HepG2 (cell line): ENCODE data around the gene XPR1. TPM values are rescaled to one million over a fixed set of nuclear protein-coding genes. Genes with fewer than 3 reads are reported as not detected.

ENCODE experiments used
- ATAC-seq: fragments of 200-7000 bp; cut with Tn5 transposase; 3 replicates; pipeline ENCODE4 v1.9.1; 2020; ENCODE audit warnings: mild to moderate bottlenecking, moderate library complexity
- BruUV-seq: library from RNA; stranded (reverse); fragments of 400-500 nt; replicated peaks from 2 replicates; lab custom pipeline; 2021; lab: Mats Ljungman, UMichigan
- CTCF ChIA-PET: fragments of 300-600 bp; formaldehyde crosslinking; extraction: SDS; loops from one replicate; lab custom pipeline; 2021; ENCODE audit warnings: low total read pairs, inconsistent platforms, low intra/inter-chr PET ratio; lab: Yijun Ruan, JAX
- POLR2A ChIA-PET: fragments of 350-600 bp; sonication (Branson Sonifier 250); formaldehyde crosslinking; loops from one replicate; lab custom pipeline; 2020; ENCODE audit warnings: antibody characterized with exemption, inconsistent platforms; lab: Yijun Ruan, JAX
- DNase-seq: peaks from one replicate; pipeline ENCODE4 v3.0.0-alpha.2; 2015; ENCODE audit warnings: low spot score
- FAIRE-seq: peaks from 3 replicates; lab custom pipeline; 2011; peaks lifted over from hg19 to GRCh38; lab: Jason Lieb, UNC
- H2AFZ ChIP-seq: one replicate; pipeline ENCODE4 v1.6.1; 2011; ENCODE audit warnings: low read length, inconsistent platforms
- H3K27ac ChIP-seq: fragments of 300-600 bp; 3 replicates; pipeline ENCODE4 v1.8.0; 2011; ENCODE audit warnings: mixed run types, mild to moderate bottlenecking, mixed read lengths, low read length, inconsistent platforms; ENCODE audit not compliant: insufficient read depth; ENCODE audit errors: extremely low read length
- H3K27me3 ChIP-seq, 2 experiments: fragments of 200-600 bp in 1 of 2; 2 replicates in 1 of 2; 3 replicates in 1 of 2; pipeline versions ENCODE4 v1.6.0 to v1.8.0; 2011; ENCODE audit warnings: low read length in 2 of 2, mild to moderate bottlenecking in 2 of 2, moderate library complexity in 2 of 2, inconsistent platforms in 1 of 2; ENCODE audit not compliant: insufficient read depth in 2 of 2, control insufficient read depth in 1 of 2
- H3K36me3 ChIP-seq, 2 experiments: fragments of 200-600 bp in 1 of 2; replicated peaks in 1 of 2; 2 replicates in 1 of 2; 3 replicates in 1 of 2; pipeline versions ENCODE4 v1.5.1 to v1.8.0; 2011; ENCODE audit warnings: low read length in 2 of 2, inconsistent platforms in 1 of 2; ENCODE audit not compliant: insufficient read depth in 2 of 2, control insufficient read depth in 1 of 2
- H3K4me1 ChIP-seq: 2 replicates; pipeline ENCODE4 v1.5.1; 2012; ENCODE audit warnings: low read length, inconsistent platforms; ENCODE audit not compliant: insufficient read depth
- H3K4me2 ChIP-seq: 2 replicates; pipeline ENCODE4 v1.6.0; 2011; ENCODE audit warnings: low read depth, low read length, inconsistent platforms
- H3K4me3 ChIP-seq, 3 experiments: fragments of 200-600 bp in 1 of 3; sonication (generic), shearing (Covaris generic) in 1 of 3; replicated peaks in 1 of 3; 2 replicates each; pipeline ENCODE4 v1.5.1; 2011 to 2016; ENCODE audit warnings: low read length in 3 of 3, inconsistent platforms in 2 of 3, low read depth in 2 of 3, mild to moderate bottlenecking in 2 of 3, control low read depth in 1 of 3, mixed read lengths in 1 of 3; ENCODE audit not compliant: insufficient read depth in 1 of 3
- H3K79me2 ChIP-seq: one replicate; pipeline ENCODE4 v1.6.1; 2011; ENCODE audit warnings: low read length, inconsistent platforms; ENCODE audit not compliant: insufficient read depth
- H3K9ac ChIP-seq: 2 replicates; pipeline ENCODE4 v1.6.0; 2011; ENCODE audit warnings: mild to moderate bottlenecking, low read depth, low read length, inconsistent platforms; ENCODE audit not compliant: insufficient read depth
- H3K9me3 ChIP-seq: 2 replicates; pipeline ENCODE4 v1.5.1; 2012; ENCODE audit warnings: mild to moderate bottlenecking, low read length
- H4K20me1 ChIP-seq: 2 replicates; pipeline ENCODE4 v1.6.0; 2011; ENCODE audit warnings: inconsistent platforms, mild to moderate bottlenecking, low read length, moderate library complexity; ENCODE audit not compliant: insufficient read depth
- PPARG ChIP-seq: conservative IDR thresholded peaks from 2 replicates; pipeline ENCODE4 v1.6.1; 2016; ENCODE audit warnings: missing biosample characterization, missing genetic modification reagents
- RARG ChIP-seq: sonication (generic); formaldehyde crosslinking; IDR thresholded peaks from 2 replicates; pipeline ENCODE4 v1.4.0; 2020; ENCODE audit warnings: low read depth, mild to moderate bottlenecking, missing genetic modification reagents
- SATB2 ChIP-seq: sonication (generic); formaldehyde crosslinking; IDR thresholded peaks from 2 replicates; pipeline ENCODE4 v1.5.0; 2020; ENCODE audit warnings: missing genetic modification reagents
- SRSF9 ChIP-seq: fragments of 200-400 bp; formaldehyde crosslinking; IDR thresholded peaks from 2 replicates; pipeline ENCODE4 v1.6.1; 2018; ENCODE audit warnings: borderline replicate concordance, mild to moderate bottlenecking, low read depth, low read length; ENCODE audit not compliant: insufficient read depth, poor library complexity, severe bottlenecking
- SYNCRIP ChIP-seq: fragments of 200-400 bp; formaldehyde crosslinking; IDR thresholded peaks from 2 replicates; pipeline ENCODE4 v1.6.1; 2018; ENCODE audit warnings: mild to moderate bottlenecking, low read depth, low read length; ENCODE audit not compliant: insufficient read depth
- ZBTB2 ChIP-seq: sonication (generic); formaldehyde crosslinking; IDR thresholded peaks from 2 replicates; pipeline ENCODE4 v1.8.0; 2022; ENCODE audit warnings: low read depth, missing genetic modification reagents
- ZGPAT ChIP-seq: IDR thresholded peaks from 2 replicates; pipeline ENCODE4 v1.6.1; 2016; ENCODE audit warnings: mild to moderate bottlenecking
- ZHX2 ChIP-seq, 2 experiments: sonication (generic) in 1 of 2; formaldehyde crosslinking in 1 of 2; IDR thresholded peaks; 2 replicates each; pipeline versions ENCODE4 v1.6.1 to v1.9.0; 2014 to 2022; ENCODE audit warnings: antibody characterized with exemption in 1 of 2, borderline replicate concordance in 1 of 2, inconsistent platforms in 1 of 2, low read depth in 1 of 2, missing genetic modification reagents in 1 of 2
- ZNF616 ChIP-seq: sonication (generic); formaldehyde crosslinking; IDR thresholded peaks from 2 replicates; pipeline ENCODE4 v1.5.0; 2020; ENCODE audit warnings: low read depth, mild to moderate bottlenecking, missing genetic modification reagents
- ZNF766 ChIP-seq: sonication (generic); formaldehyde crosslinking; IDR thresholded peaks from 2 replicates; pipeline ENCODE4 v1.5.0; 2020; ENCODE audit warnings: missing genetic modification reagents, borderline replicate concordance
- ZNF775 ChIP-seq: sonication (generic); formaldehyde crosslinking; IDR thresholded peaks from 2 replicates; pipeline ENCODE4 v1.4.0; 2020; ENCODE audit warnings: missing genetic modification reagents, mild to moderate bottlenecking, moderate library complexity, borderline replicate concordance
- WGBS: methylation state at CpG from one replicate; pipeline ENCODE4 v1.1.6; 2017; ENCODE audit warnings: low lambda C conversion rate; 5-methylcytosine and 5-hydroxymethylcytosine counted together
- in situ Hi-C: cut with HindIII; loops from 2 replicates; pipeline ENCODE4 v1.10.0; 2017; ENCODE audit warnings: low pct_unique_long_range_greater_than_20kb; ENCODE audit not compliant: extremely low pct_ligation_motif_present
- intact Hi-C: fragments of 100-400 bp; cut with micrococcal nuclease; formaldehyde crosslinking; loops from one replicate; pipeline ENCODE4 v1.10.0; 2022; ENCODE audit not compliant: unreplicated experiment
- polyA plus RNA-seq, 8 experiments: library from polyadenylated mRNA; depleted of rRNA in 3 of 8; stranded (reverse) in 7 of 8; unstranded in 1 of 8; fragments of >200 nt; fragmentation: Illumina TruSeq in 4 of 8; extraction: Trizol in 4 of 8; gene quantifications; 2 replicates each; pipeline versions ENCODE4 v1.2.1 to v1.2.3, GENCODE V29; 2011 to 2016; ENCODE audit warnings: low read depth in 4 of 8, missing spikeins in 1 of 8, mixed read lengths in 1 of 8; ENCODE audit not compliant: insufficient read depth in 1 of 8
- total RNA-seq, 5 experiments: library from RNA; depleted of rRNA; stranded (reverse); fragments of >200 nt; fragmentation: Illumina TruSeq; extraction: Trizol; gene quantifications; 2 replicates each; pipeline ENCODE4 v1.2.3, GENCODE V29; 2016; ENCODE audit warnings: low read depth in 1 of 5
- TF ChIP-seq, protein P1 (sequence below): sonication (generic); formaldehyde crosslinking; IDR thresholded peaks from 2 replicates; pipeline ENCODE4 v1.4.0; 2020; ENCODE audit warnings: mild to moderate bottlenecking, missing genetic modification reagents
- TF ChIP-seq, protein P2 (sequence below): sonication (generic); formaldehyde crosslinking; IDR thresholded peaks from 2 replicates; pipeline ENCODE4 v1.4.0; 2020; ENCODE audit warnings: missing genetic modification reagents

XPR1 gene
- total and polyA plus RNA-seq, 2 of the 13 experiments (the other 11 are each of a cell fraction or from before 2014, with no cell fraction given), result 22.3 to 23.6 TPM

- H3K27ac ChIP-seq, result no peak overlapping the region
- in situ Hi-C loops, result no loop called here
- intact Hi-C loops, result no loop called here
- H2AFZ ChIP-seq, result no peak overlapping the region
- FAIRE-seq (no peak), ATAC-seq (no peak), DNase-seq (no peak)
- no peaks in the 10 kb centered on the region for H4K20me1 ChIP-seq
- ChIA-PET CTCF (no interaction called here), POLR2A (no interaction called here)
- 96% methylated on average over 2 of the region's 2 CpGs for WGBS
- BruUV-seq, result no TSS peak
- H3K79me2 ChIP-seq, result no peaks in the 10 kb centered on the region
- peaks cover 4% of the 10 kb centered on the region; the same call in 1 of the 2 replicates for H3K9me3 ChIP-seq
- no peak overlapping the region for H3K4me2 ChIP-seq
- no peak overlapping the region for H3K9ac ChIP-seq
- no peaks in the 10 kb centered on the region for H3K36me3 ChIP-seq
- H3K27me3 ChIP-seq, result no peaks in the 10 kb centered on the region
- no peak overlapping the region for H3K4me3 ChIP-seq
- no peaks in the 10 kb centered on the region for H3K4me1 ChIP-seq
- no peak for TF ChIP-seq ZNF775
- TF ChIP-seq ZHX2 (IDR thresholded peaks at IDR 0.05; ENCODE audit: low read depth), result no peak
- no peak for TF ChIP-seq ZHX2 (CRISPR knock-in tag; IDR thresholded peaks at IDR 0.05; ENCODE audit: borderline replicate concordance)
- no peak for TF ChIP-seq SYNCRIP
- no peak for TF ChIP-seq SRSF9
- TF ChIP-seq ZGPAT (CRISPR knock-in tag), result no peak
- no peak for TF ChIP-seq RARG (CRISPR knock-in tag)
- TF ChIP-seq, protein P1, sequence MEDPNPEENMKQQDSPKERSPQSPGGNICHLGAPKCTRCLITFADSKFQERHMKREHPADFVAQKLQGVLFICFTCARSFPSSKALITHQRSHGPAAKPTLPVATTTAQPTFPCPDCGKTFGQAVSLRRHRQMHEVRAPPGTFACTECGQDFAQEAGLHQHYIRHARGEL (CRISPR knock-in tag), result no peak
- no peak for TF ChIP-seq SATB2 (CRISPR knock-in tag)
- TF ChIP-seq ZBTB2 (CRISPR knock-in tag), result no peak
- TF ChIP-seq ZNF766 (CRISPR knock-in tag), result no peak
- no peak for TF ChIP-seq ZNF616
- TF ChIP-seq, protein P2, sequence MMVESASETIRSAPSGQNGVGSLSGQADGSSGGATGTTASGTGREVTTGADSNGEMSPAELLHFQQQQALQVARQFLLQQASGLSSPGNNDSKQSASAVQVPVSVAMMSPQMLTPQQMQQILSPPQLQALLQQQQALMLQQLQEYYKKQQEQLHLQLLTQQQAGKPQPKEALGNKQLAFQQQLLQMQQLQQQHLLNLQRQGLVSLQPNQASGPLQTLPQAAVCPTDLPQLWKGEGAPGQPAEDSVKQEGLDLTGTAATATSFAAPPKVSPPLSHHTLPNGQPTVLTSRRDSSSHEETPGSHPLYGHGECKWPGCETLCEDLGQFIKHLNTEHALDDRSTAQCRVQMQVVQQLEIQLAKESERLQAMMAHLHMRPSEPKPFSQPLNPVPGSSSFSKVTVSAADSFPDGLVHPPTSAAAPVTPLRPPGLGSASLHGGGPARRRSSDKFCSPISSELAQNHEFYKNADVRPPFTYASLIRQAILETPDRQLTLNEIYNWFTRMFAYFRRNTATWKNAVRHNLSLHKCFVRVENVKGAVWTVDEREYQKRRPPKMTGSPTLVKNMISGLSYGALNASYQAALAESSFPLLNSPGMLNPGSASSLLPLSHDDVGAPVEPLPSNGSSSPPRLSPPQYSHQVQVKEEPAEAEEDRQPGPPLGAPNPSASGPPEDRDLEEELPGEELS (CRISPR knock-in tag), result no peak
- no peak for TF ChIP-seq PPARG
Measured at GRCh38 chr1:180734366-180734765, 102.5 kb downstream of the XPR1 start.
